Left renal pelvis (tissue), 4 donors: ENCODE results near the gene PNLIPRP2. TPM values are rescaled to one million over a fixed set of nuclear protein-coding genes. Genes with fewer than 3 reads are reported as not detected.

ENCODE experiments used
- DNase-seq, 4 donors: peaks; one replicate each; pipeline ENCODE4 v3.0.0-alpha.2; 2013; ENCODE audit warnings: low read depth in 4 of 4, low spot score in 3 of 4
- polyA plus RNA-seq, 4 donors: library from polyadenylated mRNA; unstranded; fragments of 120-200 nt; gene quantifications; one replicate each; pipeline ENCODE4 v1.2.1, GENCODE V29; 2013; ENCODE audit not compliant: insufficient read length in 4 of 4

Gene PNLIPRP2
- polyA plus RNA-seq, 4 donors, result 0.39 TPM; not detected in 3

DNA sequence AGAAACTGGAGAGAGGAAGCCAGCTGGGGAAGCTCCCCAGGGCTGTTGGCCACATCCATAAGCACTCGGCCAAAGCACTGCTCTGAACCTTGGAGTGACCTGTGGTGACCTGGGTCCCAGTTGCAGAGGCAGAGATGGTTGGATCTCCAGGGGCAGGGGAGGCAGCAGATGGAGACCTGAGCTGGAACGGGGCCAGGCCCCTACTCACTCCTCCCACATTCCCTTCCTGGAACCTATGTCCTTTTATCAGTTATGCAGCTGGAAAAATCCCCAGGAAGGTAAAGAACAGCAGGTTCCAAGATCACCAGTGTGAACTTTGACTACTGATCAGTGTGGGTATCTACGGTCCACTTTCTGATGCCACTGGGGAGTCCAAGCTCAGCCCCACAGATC is 9.6 kb upstream of the PNLIPRP2 start:
- no peak for DNase-seq

DNA sequence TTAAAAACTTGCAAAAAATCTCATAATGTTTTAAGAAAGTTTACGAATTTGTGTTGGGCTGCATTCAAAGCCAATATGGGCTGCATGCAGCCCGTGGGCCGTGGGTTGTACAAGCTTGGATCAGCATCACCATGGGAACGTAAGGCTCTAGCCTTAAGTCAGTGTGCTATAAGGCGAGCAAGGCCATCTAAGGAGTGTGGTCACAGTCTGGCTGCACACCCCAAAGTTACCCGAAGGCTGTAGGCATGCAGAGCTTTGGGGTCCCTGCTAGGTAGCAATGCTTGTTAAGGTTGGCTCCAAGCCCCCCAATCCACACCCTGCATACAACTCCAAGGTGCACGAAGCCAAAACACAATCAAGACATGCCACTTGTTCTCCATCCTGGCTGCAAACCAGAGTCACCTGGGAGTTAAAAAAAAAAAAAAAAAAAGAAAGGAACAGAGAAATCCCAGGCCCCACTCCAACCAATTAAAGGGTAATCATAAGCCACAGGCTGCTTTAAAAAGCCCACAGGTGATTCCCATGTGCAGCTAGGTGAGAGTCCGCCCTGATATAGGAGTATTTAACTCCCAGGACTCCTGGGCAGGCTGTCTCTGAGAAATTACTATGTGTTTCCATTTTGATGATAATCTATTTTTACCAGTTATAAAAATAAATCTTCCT is 8.5 kb upstream of the PNLIPRP2 start:
- DNase-seq, result no peak

DNA sequence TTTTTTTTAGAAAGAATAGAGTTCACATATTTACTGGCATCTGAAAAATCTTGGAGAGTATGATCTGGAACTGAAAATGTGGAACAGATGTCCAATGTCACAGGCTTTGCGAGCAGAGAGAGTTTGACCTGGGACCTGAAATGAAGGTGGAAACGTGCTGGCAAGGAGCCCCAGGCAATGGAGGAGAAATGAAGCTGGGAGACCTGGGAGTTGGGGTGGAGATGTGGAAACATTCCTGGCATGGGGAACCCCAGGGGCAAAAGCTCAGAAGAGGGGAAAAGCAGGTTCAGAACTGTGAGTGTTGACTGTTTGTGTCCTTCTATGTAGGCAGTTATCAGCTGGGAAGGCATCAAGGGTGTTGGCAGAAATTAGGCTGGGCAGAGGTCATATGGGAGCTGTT is 7.3 kb upstream of the PNLIPRP2 start:
- no peak for DNase-seq

DNA sequence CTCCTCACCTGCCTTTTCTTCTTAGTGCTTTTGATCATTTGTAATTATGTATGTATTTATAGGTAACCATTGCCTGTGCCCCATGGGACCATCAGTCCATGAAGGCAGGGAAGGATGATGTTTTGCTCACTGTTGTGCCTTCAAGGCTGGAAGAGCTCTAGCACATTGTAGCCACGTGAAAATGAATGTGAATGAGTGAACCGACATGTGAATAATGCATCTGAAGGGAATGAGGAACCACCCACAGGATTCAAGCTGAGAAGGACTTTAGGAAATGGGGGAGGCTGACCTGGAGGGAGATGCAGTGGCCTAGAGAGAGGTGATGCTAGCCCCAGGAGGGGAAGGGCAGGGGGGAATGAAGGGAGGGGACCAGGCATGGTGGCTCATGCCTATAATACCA is 6.0 kb upstream of the PNLIPRP2 start:
- no peak for DNase-seq

DNA sequence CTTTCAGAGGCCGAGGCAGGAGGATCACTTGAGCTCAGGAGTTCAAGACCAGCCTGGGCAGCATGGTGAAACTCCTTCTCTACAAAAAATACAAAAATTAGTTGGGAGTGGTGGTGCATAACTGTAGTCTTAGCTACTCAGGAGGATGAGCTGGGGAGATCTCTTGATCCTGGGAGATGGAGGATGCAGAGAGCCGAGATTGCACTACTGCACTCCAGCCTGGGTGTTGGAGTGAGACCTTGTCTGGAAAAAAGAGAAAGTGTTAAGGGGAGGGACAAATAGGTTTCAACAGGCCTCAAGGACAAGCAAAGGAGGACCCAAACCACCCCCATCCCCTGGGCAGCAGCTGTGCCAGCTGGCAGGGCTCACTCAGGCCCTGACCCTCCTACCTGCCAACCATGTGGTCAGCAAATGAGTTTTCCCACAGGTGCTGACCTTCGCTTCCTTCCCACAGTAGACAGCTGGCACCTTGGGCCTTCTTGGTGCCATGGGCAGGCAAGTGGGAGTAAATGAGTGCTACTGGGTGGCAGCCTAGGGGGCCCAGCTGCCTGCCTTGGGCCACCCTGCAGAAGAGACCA is 5.5 kb upstream of the PNLIPRP2 start:
- no peak for DNase-seq

DNA sequence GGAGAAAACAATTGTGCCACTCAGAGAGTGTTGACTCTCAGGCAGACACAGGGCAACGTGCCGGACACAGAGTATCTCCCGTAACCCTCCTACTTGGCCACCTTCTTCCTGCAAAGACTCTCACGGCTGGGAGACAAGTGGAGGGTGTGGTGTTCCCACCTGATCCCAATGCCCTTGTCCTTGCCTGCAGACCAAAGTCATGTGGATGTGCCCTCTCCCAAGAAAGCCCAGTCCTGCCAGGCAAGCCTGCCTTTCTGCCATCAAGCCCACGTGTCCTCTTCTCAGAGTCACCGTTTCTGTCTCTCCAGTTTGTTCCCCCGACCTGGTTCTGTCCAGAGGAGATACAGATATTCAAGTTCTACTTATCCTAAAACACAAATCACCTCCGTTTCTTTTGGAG is 723 bp downstream of the PNLIPRP2 start:
- DNase-seq, result no peak

DNA sequence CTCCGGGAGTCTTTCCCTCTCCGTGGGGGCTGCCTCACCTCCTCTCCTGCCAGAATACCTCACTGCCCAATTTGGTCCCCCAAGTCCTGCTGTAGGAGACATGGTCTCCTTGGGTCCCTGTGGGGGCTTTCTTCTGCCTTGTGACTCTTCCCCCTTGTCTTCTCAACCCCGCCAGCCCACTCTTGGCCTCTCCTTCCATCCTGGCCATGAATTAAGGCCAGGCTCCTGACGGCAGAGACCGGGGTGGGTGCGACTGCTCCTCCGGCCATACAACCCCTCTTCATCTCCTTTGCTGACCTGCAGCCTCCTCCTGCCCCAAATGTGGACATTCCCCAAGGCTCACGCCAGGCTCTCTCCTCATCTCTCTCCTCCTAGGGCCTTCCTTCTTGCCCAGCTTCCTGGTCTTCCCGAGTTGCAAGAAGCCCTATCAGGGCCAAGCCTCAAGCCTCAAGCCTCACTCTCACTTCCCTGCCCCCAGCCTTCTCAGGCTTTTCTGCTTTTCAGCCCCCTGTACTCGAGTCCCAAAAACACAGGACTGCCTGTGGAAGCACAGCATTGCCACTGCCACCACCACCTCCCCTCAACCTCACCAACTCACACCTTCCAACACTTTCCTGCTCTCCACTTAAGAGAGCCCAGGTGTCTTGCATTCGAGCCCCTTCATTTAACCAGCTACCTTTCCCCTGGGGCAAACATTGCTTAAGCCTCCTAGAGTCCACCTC is 1.3 kb downstream of the PNLIPRP2 start:
- no peak for DNase-seq

DNA sequence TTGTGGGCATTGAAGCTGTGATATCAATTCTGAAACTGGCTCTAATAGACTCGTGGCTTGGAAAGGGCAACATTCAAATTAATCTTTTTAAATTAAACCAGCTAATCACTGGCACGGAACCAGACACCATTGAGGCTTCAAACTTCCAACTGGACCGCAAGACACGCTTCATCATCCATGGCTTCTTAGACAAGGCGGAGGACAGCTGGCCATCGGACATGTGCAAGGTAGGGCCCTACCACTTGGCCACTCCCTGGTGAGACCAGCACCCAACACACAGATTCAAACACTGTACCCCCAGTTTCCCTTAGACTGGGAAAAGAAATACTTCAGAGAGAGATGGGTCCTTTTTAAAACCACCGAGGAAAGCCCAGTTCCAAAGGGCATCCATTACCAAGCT is 5.1 kb downstream of the PNLIPRP2 start:
- no peak for DNase-seq

DNA sequence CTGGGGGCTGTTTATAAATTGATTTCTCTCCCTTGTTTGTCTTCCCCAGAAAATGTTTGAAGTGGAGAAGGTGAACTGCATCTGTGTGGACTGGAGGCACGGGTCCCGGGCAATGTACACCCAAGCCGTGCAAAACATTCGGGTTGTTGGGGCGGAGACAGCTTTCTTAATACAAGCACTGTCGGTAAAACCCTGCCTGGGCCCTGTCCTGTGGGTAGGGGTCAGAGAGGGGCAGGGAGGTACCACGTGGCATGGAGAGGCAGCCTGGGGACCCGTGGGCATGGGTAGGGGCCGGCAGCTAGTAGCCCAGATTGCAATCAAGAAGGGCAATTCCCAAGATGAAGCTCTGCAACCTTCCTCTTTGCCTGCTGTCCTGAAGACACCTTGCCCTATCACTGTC is 6.1 kb downstream of the PNLIPRP2 start:
- DNase-seq, result no peak

DNA sequence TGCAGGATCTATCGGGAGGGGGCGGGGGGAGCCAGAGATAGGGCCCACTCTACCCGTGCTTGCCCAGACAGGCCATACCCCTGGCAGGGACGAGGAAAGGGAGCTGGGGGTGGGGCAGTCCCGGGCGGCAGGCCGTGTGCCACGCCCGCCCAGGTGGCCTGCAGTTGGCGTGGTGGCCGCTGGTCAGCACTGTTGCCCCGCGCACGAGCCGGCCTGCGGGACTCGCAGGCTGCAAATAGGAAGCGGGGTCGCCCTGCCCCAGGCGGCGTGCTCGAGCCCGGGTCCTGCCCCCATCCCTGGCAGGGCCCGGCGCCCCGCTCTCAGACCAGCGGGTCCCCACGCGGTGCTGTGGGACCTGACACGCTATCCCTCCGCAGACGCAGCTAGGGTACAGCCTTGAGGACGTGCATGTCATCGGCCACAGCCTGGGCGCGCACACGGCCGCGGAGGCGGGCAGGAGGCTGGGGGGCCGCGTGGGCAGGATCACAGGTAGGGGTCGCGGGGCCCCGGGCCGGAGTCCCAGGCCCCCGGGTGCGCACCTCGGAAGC is 6.7 kb downstream of the PNLIPRP2 start:
- DNase-seq, result peak in 1 of 4 donors; percentile 19

DNA sequence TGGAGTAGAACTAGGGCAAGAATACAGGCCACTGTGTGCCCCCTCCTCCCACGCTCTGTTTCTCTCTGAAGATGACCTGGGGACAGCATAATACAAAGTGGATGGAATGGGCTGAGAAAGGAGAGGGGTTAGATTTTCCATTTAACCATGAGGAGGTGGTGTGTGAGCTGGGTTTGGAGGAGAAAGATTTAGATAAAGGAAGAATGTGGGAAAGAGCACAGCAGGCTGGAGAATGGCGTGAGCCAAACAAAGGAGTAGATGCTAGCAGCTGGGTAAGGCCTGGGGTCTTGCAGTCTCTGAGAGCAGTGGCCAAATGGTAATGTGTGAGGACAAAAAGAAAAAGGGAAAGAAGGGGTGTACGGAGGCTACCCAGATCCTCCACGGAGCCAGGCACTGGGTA is 8.6 kb downstream of the PNLIPRP2 start:
- DNase-seq, result no peak

DNA sequence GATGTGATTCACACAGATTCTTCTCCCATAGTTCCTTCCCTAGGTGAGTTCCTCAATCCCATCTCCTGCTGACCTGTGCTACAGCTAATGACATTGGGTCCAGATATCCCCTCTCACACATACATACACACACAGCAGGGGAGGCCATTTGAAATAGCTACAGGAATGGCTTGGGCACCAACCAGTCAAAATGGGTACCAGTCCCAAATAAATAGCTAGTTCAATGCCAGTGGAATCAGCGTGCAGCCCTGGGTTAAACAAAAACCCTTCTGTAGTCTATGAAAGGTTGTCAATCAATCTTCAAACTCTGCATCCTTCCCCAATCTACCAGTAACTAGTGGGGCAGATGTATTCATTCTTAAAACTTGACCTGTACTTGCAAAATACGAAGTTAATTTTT is 9.3 kb downstream of the PNLIPRP2 start:
- DNase-seq, result no peak

DNA sequence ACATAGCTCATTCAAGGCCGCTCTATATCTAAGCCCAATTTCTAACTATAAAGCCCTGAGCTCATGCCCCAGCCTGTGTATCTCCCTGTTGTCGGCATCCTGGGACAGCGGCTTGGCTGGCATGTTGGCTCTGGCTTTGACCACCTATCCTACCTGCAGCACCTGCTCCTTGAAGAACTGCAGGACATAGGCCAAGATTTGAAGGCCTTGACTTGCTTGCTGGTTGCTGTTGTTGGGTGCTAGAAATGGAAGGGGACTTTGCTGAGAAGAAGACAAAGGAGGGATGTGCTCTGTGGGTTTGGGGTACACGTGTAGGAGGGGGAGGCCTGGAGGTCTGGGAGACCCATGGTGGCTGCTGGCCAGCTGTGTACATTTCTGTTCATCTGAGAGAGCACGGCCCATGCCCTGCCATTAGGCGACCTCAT is 11.1 kb downstream of the PNLIPRP2 start:
- DNase-seq, result no peak

DNA sequence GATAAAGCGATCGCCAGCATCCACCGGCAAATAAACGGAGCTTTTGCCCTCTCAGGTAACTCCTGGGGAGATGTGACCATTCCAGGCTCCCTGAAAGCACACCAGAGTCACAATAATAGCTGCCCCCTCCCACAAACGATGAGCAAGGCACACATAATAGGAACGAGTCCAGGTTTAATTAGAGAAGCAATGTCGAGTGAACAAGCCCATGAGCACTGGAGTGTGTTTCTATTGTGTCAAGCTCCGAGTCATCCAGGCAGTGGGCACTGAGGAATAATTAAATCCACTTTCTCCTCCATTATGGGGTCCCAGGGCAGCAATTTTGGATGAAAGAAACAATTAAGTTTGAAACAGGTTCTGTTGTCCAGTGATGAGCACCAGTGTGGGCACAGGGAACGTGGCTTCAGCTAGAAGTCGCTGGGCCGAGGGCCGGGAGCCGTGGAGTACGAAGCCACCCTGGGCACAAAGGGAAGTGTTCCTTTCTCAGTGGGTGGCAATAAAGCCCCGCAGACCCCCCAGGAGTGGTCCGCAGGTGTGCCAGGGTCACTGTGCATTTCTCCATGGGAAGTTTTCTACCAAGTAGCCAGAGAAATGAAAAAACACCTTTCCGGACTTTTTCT is 12.0 kb downstream of the PNLIPRP2 start:
- DNase-seq, result no peak

DNA sequence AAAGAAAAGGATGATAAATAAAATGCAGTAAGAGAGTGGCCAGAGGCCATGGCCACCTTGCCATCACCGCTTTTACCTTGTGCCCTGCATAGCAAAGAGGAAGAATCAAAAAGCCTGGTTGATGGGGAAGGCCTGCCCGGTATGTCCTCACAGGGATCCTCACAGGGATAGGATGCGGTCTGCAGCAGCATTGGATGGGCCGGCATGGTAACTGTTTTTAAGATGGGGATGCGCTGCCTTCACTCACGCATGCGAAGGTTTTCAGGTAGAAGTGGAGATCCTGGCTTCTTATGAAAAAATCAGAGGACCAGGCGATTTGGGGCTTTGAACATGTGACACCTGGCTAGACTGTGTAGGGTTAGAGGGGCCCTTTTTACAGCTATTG is 12.5 kb downstream of the PNLIPRP2 start:
- no peak for DNase-seq

DNA sequence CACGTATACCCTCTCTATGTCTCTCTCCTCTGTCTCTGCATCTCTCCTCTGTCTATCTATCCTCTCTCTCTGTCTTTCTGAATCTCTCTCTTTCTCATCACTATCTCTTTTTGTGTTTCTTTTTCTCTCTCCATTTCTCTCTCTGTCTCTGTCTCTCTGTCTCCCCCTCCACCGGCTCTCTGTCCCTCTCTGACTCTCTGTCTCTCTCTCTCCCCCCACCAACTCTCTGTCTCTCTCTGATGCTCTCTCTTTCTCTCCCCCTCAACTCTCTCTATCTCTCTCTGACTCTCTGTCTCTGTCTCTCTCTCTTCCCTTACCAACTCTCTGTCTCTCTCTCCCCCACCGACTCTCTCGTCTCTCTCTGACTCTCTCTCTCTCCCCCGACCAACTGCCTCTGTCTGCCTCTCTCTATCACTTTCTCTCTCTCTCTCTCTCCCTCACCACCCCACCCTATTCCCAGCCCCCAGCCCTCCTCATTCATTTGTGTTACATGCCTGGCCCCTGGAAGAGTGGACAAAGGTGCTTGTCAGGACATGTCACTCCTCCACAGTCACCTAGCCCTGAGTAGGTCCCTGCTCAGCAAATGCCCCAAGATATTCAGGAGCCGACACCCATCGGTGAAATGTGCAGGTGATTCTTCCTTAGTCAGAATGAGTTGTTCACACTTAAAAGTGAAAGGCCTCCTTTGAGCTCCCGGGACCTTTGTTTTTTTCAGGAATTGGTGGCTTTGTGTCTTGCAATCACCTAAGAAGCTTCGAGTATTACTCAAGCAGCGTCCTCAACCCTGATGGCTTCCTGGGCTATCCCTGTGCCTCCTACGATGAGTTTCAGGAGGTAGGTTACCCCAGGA is 13.6 kb downstream of the PNLIPRP2 start:
- DNase-seq, result no peak

DNA sequence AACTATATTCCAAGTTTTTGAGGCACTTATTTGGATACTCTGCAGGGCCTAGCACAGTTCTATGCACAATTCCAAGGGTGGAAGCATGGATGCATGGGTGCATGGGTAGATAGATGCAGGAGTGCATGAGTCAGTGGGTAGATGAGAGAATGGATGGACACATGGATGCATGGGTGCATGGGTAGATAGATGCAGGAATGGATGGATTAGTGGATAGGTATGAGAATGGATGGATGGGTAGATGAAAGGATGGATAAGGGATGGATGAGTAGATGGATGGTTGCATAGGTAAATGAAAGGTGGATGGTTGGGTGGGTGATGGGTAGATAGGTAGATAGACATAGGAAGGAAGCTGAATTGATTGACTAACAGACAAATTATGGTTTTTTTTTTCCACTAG is 15.6 kb downstream of the PNLIPRP2 start:
- no peak for DNase-seq

DNA sequence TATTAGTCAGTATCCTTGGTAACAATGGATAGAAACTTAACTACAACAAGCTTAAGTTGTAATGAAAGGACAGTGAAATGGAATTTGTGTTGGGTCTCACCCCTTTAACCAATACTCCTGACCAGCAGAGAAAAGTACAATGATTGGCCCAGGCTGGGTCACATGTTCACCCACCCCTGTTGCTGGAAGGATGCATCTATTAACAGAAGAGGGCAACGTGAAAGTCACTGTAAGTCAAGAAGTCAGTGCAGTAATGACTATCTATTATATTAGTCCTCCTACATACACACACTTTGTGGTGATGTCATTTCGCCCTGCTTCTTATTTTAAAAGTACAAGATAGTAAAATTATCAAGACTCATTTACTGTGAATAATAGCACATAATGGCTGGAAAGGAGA is 16.2 kb downstream of the PNLIPRP2 start:
- DNase-seq, result no peak

DNA sequence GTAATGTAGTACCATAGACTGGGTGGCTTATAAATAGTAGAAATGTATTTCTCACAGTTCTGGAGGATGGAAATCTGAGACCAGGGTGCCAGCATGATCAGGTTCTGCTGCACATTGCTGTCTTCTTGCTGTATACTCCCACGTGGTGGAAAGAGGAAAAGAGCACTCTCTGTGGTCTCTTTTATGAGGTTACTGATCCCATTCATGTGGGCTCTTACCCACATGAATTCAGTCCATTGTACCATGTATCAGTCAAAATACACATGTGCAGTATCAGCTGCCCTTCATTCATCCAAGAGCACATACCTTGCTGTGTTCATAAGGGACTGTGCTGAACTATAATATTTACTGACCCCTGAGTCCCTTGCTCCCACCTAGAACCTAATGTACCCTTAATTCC is 17.1 kb downstream of the PNLIPRP2 start:
- no peak for DNase-seq

DNA sequence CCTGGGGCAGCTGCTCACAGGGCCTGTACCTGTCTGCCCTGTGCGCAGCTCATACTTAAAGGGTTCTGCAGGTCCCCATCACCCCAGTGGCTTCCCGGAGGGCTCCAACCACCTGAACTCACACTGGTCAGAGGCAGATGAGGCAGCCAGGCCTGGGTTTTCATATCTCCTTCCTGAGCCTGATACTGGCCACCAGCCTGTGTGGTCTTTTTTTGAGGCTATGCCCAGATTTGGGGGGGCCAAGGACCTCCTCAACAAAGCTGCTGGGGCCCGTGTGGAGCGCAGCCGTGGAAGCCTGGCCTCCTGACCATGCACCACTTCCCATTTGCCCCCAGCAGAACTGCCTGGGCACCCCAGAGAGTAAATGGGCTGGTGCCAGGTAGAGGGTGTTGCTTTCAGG is 25.7 kb downstream of the PNLIPRP2 start:
- DNase-seq, result no peak

DNA sequence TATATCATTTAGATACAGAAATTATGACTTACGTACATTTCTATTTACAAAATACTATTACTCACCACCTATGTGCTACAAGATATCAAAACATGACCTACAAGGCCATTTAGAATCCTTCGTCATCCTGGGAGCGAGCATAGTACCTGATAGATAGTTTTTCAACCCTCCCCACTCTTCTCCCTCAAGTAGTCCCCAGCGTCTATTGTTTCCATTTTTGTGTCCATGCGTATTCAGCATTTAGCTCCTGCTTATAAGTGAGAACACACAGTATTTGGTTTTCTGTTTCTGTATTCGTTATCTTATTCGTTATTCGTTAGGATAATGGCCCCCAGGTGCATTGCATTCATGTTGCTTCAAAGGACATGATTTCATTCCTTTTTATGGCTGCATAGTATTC is 28.1 kb downstream of the PNLIPRP2 start:
- no peak for DNase-seq
